A549 (cell line): ENCODE data around the gene RIMKLA. TPM values are rescaled to one million over a fixed set of nuclear protein-coding genes. Genes with fewer than 3 reads are reported as not detected.

Experiments used
- BHLHE40 ChIP-seq: IDR thresholded peaks from 2 replicates; pipeline ENCODE4 v1.6.1; 2012; ENCODE audit warnings: low read depth, low read length, inconsistent platforms
- CBX8 ChIP-seq: fragments of 200-600 bp; sonication (generic); IDR thresholded peaks from 2 replicates; pipeline ENCODE4 v1.6.1; 2016
- CHD2 ChIP-seq: fragments of 150-350 bp; IDR thresholded peaks from 2 replicates; pipeline ENCODE4 v1.6.1; 2014; ENCODE audit warnings: low read length; ENCODE audit not compliant: partially characterized antibody
- CHD4 ChIP-seq: fragments of 200-600 bp; sonication (generic); IDR thresholded peaks from 2 replicates; pipeline ENCODE4 v1.6.1; 2016; ENCODE audit warnings: antibody characterized with exemption, mild to moderate bottlenecking, borderline replicate concordance
- EHF ChIP-seq: fragments of 250-450 bp; sonication (Bioruptor Pico); IDR thresholded peaks from 2 replicates; pipeline ENCODE4 v1.5.0; 2020; ENCODE audit warnings: mild to moderate bottlenecking
- HEYL ChIP-seq: fragments of 250-450 bp; sonication (Bioruptor Pico); IDR thresholded peaks from 2 replicates; pipeline ENCODE4 v1.8.0; 2021; ENCODE audit warnings: mild to moderate bottlenecking, moderate library complexity
- HOXA7 ChIP-seq: fragments of 250-450 bp; sonication (Bioruptor Pico); IDR thresholded peaks from 2 replicates; pipeline ENCODE4 v1.5.0; 2020; ENCODE audit warnings: mild to moderate bottlenecking, moderate library complexity
- JUN ChIP-seq, 2 experiments: fragments of >200 bp; sonication (Bioruptor Twin); formaldehyde crosslinking; IDR thresholded peaks; 2 replicates in 1 of 2; 3 replicates in 1 of 2; pipeline ENCODE4 v1.6.1; 2016 to 2017
- KDM5A ChIP-seq: fragments of 200-600 bp; sonication (generic); IDR thresholded peaks from 2 replicates; pipeline ENCODE4 v1.6.1; 2016; ENCODE audit warnings: antibody characterized with exemption, mild to moderate bottlenecking
- MAFK ChIP-seq: fragments of 450-650 bp; IDR thresholded peaks from 2 replicates; pipeline ENCODE4 v1.6.1; 2014; ENCODE audit not compliant: partially characterized antibody
- MYC ChIP-seq: IDR thresholded peaks from 2 replicates; pipeline ENCODE4 v1.6.1; 2012; ENCODE audit warnings: mild to moderate bottlenecking, inconsistent platforms, low read length, improper control_type of control experiment, borderline replicate concordance
- NFE2L2 ChIP-seq: fragments of 150-350 bp; conservative IDR thresholded peaks from 2 replicates; pipeline ENCODE4 v1.6.1; 2014; ENCODE audit warnings: low read length
- NPAS2 ChIP-seq: fragments of 250-450 bp; sonication (Bioruptor Pico); IDR thresholded peaks from 2 replicates; pipeline ENCODE4 v1.8.0; 2022; ENCODE audit warnings: mild to moderate bottlenecking, moderate library complexity, borderline replicate concordance
- PHF8 ChIP-seq: fragments of 200-600 bp; sonication (generic); IDR thresholded peaks from 2 replicates; pipeline ENCODE4 v1.6.1; 2016; ENCODE audit warnings: low read depth, mild to moderate bottlenecking, antibody characterized with exemption, moderate library complexity, borderline replicate concordance
- POLR2A ChIP-seq: IDR thresholded peaks from 2 replicates; pipeline ENCODE4 v1.6.1; 2012; ENCODE audit warnings: mild to moderate bottlenecking, low read length
- RAD21 ChIP-seq, 2 experiments: fragments of >200 bp in 1 of 2; sonication (Bioruptor Twin) in 1 of 2; formaldehyde crosslinking in 1 of 2; IDR thresholded peaks in 1 of 2; conservative IDR thresholded peaks in 1 of 2; 2 replicates in 1 of 2; 3 replicates in 1 of 2; pipeline ENCODE4 v1.6.1; 2012 to 2018; ENCODE audit warnings: inconsistent platforms in 1 of 2
- RNF2 ChIP-seq: fragments of 200-600 bp; sonication (generic); IDR thresholded peaks from 2 replicates; pipeline ENCODE4 v1.6.1; 2016; ENCODE audit warnings: low read depth, mild to moderate bottlenecking, antibody characterized with exemption, moderate library complexity, borderline replicate concordance
- SREBF2 ChIP-seq: fragments of 450-650 bp; IDR thresholded peaks from 2 replicates; pipeline ENCODE4 v1.6.1; 2014; ENCODE audit warnings: mild to moderate bottlenecking, moderate library complexity
- TFCP2L1 ChIP-seq: fragments of 250-450 bp; sonication (Bioruptor Pico); IDR thresholded peaks from 2 replicates; pipeline ENCODE4 v1.5.0; 2021; ENCODE audit warnings: mild to moderate bottlenecking
- ZC3H11A ChIP-seq: fragments of 450-650 bp; IDR thresholded peaks from 2 replicates; pipeline ENCODE4 v1.6.1; 2014; ENCODE audit warnings: antibody characterized with exemption, mild to moderate bottlenecking
- ZNF302 ChIP-seq: fragments of 250-450 bp; sonication (Bioruptor Pico); IDR thresholded peaks from 2 replicates; pipeline ENCODE4 v1.9.0; 2021; ENCODE audit warnings: inconsistent platforms, mild to moderate bottlenecking, moderate library complexity
- polyA plus RNA-seq, 4 experiments: library from polyadenylated mRNA; depleted of rRNA in 3 of 4; stranded (reverse); fragments of >200 nt; fragmentation: RNase III in 1 of 4; extraction: RNeasy Plus Mini Kit Qiagen cat#74134 plus additional on column Dnase treatment in 1 of 4; gene quantifications; 2 replicates in 3 of 4; 3 replicates in 1 of 4; pipeline ENCODE4 v1.2.3, GENCODE V29; 2011 to 2017
- TF ChIP-seq, protein P1 (sequence below): fragments of >200 bp; sonication (Bioruptor Twin); formaldehyde crosslinking; IDR thresholded peaks from 3 replicates; pipeline ENCODE4 v1.5.1; 2016
- TF ChIP-seq, protein P2 (sequence below): fragments of >200 bp; sonication (Bioruptor Twin); formaldehyde crosslinking; IDR thresholded peaks from 3 replicates; pipeline ENCODE4 v1.6.1; 2016
- TF ChIP-seq, protein P3 (sequence below): fragments of 150-350 bp; IDR thresholded peaks from 2 replicates; pipeline ENCODE4 v1.6.1; 2014; ENCODE audit warnings: low read depth, mild to moderate bottlenecking, low read length
- TF ChIP-seq, protein P4 (sequence below): IDR thresholded peaks from 2 replicates; pipeline ENCODE4 v1.6.1; 2012
- TF ChIP-seq, protein P5 (sequence below): fragments of 250-450 bp; sonication (Bioruptor Pico); IDR thresholded peaks from 2 replicates; pipeline ENCODE4 v1.5.0; 2021; ENCODE audit warnings: mild to moderate bottlenecking, moderate library complexity, borderline replicate concordance

Gene RIMKLA
- polyA plus RNA-seq, 2 of the 4 experiments (the other 2 are of a cell fraction): 0.35 to 1.7 TPM

- TF ChIP-seq, protein P1, sequence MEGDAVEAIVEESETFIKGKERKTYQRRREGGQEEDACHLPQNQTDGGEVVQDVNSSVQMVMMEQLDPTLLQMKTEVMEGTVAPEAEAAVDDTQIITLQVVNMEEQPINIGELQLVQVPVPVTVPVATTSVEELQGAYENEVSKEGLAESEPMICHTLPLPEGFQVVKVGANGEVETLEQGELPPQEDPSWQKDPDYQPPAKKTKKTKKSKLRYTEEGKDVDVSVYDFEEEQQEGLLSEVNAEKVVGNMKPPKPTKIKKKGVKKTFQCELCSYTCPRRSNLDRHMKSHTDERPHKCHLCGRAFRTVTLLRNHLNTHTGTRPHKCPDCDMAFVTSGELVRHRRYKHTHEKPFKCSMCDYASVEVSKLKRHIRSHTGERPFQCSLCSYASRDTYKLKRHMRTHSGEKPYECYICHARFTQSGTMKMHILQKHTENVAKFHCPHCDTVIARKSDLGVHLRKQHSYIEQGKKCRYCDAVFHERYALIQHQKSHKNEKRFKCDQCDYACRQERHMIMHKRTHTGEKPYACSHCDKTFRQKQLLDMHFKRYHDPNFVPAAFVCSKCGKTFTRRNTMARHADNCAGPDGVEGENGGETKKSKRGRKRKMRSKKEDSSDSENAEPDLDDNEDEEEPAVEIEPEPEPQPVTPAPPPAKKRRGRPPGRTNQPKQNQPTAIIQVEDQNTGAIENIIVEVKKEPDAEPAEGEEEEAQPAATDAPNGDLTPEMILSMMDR: no peak
- TF ChIP-seq RAD21 (conservative IDR thresholded peaks at IDR 0.05 in 1 of 2, IDR thresholded peaks at IDR 0.05 in 1 of 2) (no peak), EHF (CRISPR knock-in tag) (no peak), ZNF302 (CRISPR knock-in tag) (no peak), MYC (no peak; the same call in 1 of the 2 replicates), SREBF2 (no peak), POLR2A (peak; percentile 80), HOXA7 (CRISPR knock-in tag) (no peak), JUN (IDR thresholded peaks at IDR 0.05) (peak; percentile 41 to 68; a peak in 4 of 5 replicates), ZC3H11A (no peak), HEYL (CRISPR knock-in tag) (no peak), CHD4 (no peak), KDM5A (no peak), NFE2L2 (no peak), CBX8 (no peak), NPAS2 (CRISPR knock-in tag) (no peak), TFCP2L1 (CRISPR knock-in tag) (no peak), PHF8 (peak; percentile 84), CHD2 (no peak), RNF2 (no peak), BHLHE40 (peak; percentile 27; the same call in 1 of the 2 replicates), MAFK (no peak)
- TF ChIP-seq, protein P2, sequence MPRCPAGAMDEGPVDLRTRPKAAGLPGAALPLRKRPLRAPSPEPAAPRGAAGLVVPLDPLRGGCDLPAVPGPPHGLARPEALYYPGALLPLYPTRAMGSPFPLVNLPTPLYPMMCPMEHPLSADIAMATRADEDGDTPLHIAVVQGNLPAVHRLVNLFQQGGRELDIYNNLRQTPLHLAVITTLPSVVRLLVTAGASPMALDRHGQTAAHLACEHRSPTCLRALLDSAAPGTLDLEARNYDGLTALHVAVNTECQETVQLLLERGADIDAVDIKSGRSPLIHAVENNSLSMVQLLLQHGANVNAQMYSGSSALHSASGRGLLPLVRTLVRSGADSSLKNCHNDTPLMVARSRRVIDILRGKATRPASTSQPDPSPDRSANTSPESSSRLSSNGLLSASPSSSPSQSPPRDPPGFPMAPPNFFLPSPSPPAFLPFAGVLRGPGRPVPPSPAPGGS: peak; percentile 68; the same call in 2 of the 3 replicates
- TF ChIP-seq, protein P3, sequence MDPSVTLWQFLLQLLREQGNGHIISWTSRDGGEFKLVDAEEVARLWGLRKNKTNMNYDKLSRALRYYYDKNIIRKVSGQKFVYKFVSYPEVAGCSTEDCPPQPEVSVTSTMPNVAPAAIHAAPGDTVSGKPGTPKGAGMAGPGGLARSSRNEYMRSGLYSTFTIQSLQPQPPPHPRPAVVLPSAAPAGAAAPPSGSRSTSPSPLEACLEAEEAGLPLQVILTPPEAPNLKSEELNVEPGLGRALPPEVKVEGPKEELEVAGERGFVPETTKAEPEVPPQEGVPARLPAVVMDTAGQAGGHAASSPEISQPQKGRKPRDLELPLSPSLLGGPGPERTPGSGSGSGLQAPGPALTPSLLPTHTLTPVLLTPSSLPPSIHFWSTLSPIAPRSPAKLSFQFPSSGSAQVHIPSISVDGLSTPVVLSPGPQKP: no peak
- TF ChIP-seq, protein P4, sequence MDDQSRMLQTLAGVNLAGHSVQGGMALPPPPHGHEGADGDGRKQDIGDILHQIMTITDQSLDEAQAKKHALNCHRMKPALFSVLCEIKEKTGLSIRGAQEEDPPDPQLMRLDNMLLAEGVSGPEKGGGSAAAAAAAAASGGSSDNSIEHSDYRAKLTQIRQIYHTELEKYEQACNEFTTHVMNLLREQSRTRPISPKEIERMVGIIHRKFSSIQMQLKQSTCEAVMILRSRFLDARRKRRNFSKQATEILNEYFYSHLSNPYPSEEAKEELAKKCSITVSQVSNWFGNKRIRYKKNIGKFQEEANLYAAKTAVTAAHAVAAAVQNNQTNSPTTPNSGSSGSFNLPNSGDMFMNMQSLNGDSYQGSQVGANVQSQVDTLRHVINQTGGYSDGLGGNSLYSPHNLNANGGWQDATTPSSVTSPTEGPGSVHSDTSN: no peak
- TF ChIP-seq, protein P5, sequence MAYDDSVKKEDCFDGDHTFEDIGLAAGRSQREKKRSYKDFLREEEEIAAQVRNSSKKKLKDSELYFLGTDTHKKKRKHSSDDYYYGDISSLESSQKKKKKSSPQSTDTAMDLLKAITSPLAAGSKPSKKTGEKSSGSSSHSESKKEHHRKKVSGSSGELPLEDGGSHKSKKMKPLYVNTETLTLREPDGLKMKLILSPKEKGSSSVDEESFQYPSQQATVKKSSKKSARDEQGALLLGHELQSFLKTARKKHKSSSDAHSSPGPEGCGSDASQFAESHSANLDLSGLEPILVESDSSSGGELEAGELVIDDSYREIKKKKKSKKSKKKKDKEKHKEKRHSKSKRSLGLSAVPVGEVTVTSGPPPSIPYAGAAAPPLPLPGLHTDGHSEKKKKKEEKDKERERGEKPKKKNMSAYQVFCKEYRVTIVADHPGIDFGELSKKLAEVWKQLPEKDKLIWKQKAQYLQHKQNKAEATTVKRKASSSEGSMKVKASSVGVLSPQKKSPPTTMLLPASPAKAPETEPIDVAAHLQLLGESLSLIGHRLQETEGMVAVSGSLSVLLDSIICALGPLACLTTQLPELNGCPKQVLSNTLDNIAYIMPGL: no peak
These were observed 75.6 kb downstream of the RIMKLA start, which contains the start of the genes PPCS and ZMYND12 (continued) for GRCh38 chr1:42456010-42456753.
